HL-60 (cell line): ENCODE results near the gene UXS1.

Experiments
- DNase-seq, 2 experiments: peaks; one replicate each; pipeline ENCODE4 v3.0.0-alpha.2; 2010 to 2020; ENCODE audit warnings: low read depth in 1 of 2, low spot score in 1 of 2
- H3K27ac ChIP-seq: fragments of 250-450 bp; sonication (Bioruptor Pico); replicated peaks from 2 replicates; pipeline ENCODE4 v1.5.1; 2020; ENCODE audit warnings: mild to moderate bottlenecking, moderate library complexity
- H3K27me3 ChIP-seq: fragments of 250-450 bp; sonication (Bioruptor Pico); 2 replicates; pipeline ENCODE4 v1.5.1; 2021; ENCODE audit warnings: mild to moderate bottlenecking, moderate library complexity; ENCODE audit not compliant: insufficient read depth, poor library complexity, severe bottlenecking
- H3K4me3 ChIP-seq: replicated peaks from 2 replicates; pipeline ENCODE4 v1.5.1; 2011; ENCODE audit warnings: mild to moderate bottlenecking, control low read depth, low read length; ENCODE audit not compliant: insufficient read depth
- GABPA ChIP-seq: IDR thresholded peaks from 2 replicates; pipeline ENCODE4 v1.6.1; 2012; ENCODE audit warnings: low read depth
- POLR2AphosphoS5 ChIP-seq: IDR thresholded peaks from 2 replicates; pipeline ENCODE4 v1.6.1; 2012; ENCODE audit warnings: low read depth
- SPI1 ChIP-seq: IDR thresholded peaks from 2 replicates; pipeline ENCODE4 v1.6.1; 2012; ENCODE audit warnings: low read depth, mild to moderate bottlenecking, borderline replicate concordance
- TF ChIP-seq, protein P1 (sequence below): IDR thresholded peaks from one replicate; pipeline ENCODE4 v1.5.1; 2011; ENCODE audit warnings: low read length, control low read depth, inconsistent platforms; ENCODE audit not compliant: insufficient read depth
- TF ChIP-seq, protein P2 (sequence below): IDR thresholded peaks from 2 replicates; pipeline ENCODE4 v1.6.1; 2012; ENCODE audit warnings: low read depth; ENCODE audit not compliant: insufficient replicate concordance

UXS1 gene

DNA sequence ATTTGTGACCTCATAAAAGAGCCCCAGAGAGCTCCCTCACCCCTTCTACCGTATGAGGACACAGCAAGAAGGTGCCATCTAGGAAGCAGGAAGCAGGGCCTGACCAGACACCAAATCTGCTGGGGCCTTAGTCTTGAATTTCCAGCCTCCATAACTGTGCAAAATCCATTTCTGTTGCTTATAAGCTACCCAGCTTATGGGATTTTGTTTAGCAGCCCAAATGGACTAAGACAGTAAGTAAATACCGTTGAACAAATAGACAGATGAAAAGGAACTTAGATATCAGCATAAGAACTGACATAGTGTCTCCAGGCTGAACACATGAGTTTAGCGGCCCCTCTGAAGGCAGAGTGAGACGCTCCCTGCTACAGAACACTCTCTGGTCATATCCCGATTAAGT, 130.9 kb downstream of the UXS1 start:
- no peak for DNase-seq
- no peak for TF ChIP-seq POLR2AphosphoS5

DNA sequence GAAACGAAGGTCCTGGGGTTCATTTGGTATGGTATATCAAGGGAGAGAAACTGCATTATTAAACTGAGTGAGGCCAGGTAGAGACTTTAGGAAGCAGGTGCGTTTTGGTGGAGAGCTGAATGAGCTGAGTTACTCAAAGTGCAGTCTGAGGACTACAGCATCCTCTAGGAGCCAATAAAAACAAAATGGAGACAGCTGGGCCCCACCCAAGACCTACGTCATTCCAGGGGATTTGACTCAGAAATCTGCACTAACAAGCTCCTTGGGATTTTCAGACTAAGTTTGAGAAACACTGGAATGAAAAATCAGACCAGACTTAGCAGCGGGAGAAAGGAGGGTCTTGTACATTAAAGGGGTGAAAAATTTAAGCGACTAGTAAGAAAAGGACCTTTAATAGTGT, 131.5 kb downstream of the UXS1 start:
- no peak overlapping the region for H3K27ac ChIP-seq
- H3K4me3 ChIP-seq: no peak overlapping the region
- no peak for TF ChIP-seq GABPA
- no peak for TF ChIP-seq SPI1
- TF ChIP-seq, protein P1, sequence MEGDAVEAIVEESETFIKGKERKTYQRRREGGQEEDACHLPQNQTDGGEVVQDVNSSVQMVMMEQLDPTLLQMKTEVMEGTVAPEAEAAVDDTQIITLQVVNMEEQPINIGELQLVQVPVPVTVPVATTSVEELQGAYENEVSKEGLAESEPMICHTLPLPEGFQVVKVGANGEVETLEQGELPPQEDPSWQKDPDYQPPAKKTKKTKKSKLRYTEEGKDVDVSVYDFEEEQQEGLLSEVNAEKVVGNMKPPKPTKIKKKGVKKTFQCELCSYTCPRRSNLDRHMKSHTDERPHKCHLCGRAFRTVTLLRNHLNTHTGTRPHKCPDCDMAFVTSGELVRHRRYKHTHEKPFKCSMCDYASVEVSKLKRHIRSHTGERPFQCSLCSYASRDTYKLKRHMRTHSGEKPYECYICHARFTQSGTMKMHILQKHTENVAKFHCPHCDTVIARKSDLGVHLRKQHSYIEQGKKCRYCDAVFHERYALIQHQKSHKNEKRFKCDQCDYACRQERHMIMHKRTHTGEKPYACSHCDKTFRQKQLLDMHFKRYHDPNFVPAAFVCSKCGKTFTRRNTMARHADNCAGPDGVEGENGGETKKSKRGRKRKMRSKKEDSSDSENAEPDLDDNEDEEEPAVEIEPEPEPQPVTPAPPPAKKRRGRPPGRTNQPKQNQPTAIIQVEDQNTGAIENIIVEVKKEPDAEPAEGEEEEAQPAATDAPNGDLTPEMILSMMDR: no peak
- TF ChIP-seq POLR2AphosphoS5: no peak
- TF ChIP-seq, protein P2, sequence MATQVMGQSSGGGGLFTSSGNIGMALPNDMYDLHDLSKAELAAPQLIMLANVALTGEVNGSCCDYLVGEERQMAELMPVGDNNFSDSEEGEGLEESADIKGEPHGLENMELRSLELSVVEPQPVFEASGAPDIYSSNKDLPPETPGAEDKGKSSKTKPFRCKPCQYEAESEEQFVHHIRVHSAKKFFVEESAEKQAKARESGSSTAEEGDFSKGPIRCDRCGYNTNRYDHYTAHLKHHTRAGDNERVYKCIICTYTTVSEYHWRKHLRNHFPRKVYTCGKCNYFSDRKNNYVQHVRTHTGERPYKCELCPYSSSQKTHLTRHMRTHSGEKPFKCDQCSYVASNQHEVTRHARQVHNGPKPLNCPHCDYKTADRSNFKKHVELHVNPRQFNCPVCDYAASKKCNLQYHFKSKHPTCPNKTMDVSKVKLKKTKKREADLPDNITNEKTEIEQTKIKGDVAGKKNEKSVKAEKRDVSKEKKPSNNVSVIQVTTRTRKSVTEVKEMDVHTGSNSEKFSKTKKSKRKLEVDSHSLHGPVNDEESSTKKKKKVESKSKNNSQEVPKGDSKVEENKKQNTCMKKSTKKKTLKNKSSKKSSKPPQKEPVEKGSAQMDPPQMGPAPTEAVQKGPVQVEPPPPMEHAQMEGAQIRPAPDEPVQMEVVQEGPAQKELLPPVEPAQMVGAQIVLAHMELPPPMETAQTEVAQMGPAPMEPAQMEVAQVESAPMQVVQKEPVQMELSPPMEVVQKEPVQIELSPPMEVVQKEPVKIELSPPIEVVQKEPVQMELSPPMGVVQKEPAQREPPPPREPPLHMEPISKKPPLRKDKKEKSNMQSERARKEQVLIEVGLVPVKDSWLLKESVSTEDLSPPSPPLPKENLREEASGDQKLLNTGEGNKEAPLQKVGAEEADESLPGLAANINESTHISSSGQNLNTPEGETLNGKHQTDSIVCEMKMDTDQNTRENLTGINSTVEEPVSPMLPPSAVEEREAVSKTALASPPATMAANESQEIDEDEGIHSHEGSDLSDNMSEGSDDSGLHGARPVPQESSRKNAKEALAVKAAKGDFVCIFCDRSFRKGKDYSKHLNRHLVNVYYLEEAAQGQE: no peak
- no peak for DNase-seq
- H3K27me3 ChIP-seq: peaks cover 22% of the 10 kb centered on the region

More for the DNA sequence above, 130.9 kb downstream of the UXS1 start:
- Histone ChIP-seq H3K27me3 (peaks cover 23% of the 10 kb centered on the region), H3K4me3 (no peak overlapping the region), H3K27ac (no peak overlapping the region)

DNA sequence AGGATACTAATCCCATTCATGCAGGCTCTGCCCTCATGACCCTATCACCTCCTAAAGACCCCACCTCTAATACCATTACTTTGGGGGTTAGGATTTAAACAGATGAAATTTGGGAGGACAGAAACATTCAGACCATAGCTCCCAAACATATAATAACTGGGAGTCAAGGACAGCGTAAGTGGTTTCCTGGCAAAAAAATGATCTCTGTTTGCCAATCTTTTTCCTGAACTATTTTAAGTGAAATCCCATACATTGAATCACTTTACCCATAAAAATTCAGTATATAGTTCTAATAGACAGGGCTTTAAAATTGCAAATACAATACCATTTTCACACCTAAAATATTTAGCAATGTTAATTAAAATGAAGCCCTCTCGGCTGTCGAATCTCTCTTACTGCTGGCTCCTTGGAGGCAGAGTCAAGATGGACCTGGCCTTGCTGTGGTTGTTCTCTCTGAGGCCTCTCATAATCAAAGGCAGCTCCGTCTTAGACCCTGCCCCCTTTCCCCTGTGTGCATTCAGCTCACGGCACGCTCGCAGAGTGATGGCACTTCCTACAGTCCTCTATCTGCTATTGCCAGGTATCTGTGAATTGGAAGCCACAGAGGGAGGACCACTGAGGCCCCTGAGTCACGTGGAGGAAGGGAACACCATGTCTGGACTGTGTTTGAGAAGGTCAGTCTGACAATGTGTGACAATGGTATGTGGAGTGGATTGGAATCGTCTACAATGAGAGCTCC, 132.3 kb downstream of the UXS1 start:
- DNase-seq: no peak
- Histone ChIP-seq H3K27me3 (peaks cover 21% of the 10 kb centered on the region), H3K27ac (no peak overlapping the region), H3K4me3 (no peak overlapping the region)
- TF ChIP-seq SPI1 (no peak), GABPA (no peak), POLR2AphosphoS5 (no peak)
- TF ChIP-seq, protein P2: no peak
- TF ChIP-seq, protein P1: no peak

DNA sequence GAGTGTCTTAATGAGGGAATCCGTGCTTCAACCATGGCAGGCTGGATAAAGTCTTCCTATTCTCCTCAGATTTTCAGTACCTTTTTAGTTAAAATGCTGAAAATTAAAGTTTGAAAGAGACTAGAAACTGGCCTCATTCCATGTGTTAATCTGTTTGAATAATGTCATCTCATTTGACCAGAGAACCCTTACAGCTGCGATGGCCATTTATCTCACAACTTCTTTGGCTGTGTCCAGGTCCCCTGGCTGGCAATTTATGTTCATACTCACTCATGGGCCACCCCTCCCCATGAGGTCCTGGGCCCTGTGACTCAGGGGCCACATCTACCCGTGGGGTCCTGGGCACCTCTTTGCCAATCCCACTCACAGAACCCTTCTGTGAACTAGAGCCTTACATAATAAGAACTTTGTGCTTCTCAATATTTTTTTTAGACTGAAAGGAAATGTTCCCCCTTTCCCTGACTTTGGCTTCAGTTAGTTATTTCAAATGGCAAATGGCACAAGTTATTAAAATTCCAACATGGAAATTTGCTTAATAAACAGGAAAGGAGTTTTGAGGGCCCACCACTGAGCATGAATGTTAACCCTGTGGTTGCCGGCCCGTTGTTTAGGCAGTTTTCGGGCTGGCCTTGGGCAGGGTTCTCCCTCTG, 134.6 kb downstream of the UXS1 start:
- no peak for TF ChIP-seq GABPA
- no peak for TF ChIP-seq SPI1
- TF ChIP-seq, protein P2: no peak
- TF ChIP-seq, protein P1: no peak
- TF ChIP-seq POLR2AphosphoS5: no peak
- Histone ChIP-seq H3K27me3 (peaks cover 2% of the 10 kb centered on the region), H3K27ac (no peak overlapping the region), H3K4me3 (no peak overlapping the region)
- no peak for DNase-seq
